GM11168 (cell line): ENCODE results near the gene RPA1.

Experiments used
- in situ Hi-C: fragments of 300-500 bp; cut with MboI; formaldehyde crosslinking; loops from one replicate; pipeline ENCODE4 v1.12.0; 2022; ENCODE audit warnings: low sequenced_read_pairs; ENCODE audit not compliant: unreplicated experiment

RPA1 gene

GRCh38 chr17:1872976-1873375 lies 43.2 kb downstream of the RPA1 start:
- in situ Hi-C loops: no loop called here

- in situ Hi-C loops: no loop called here
Observed at GRCh38 chr17:1873418-1873817, 43.6 kb downstream of the RPA1 start.

- in situ Hi-C loops: loop anchor here (25.0 kb wide), 1 partner anchor 412 kb away; no protein-coding TSS in a partner anchor
Observed at GRCh38 chr17:1875597-1875996, 45.8 kb downstream of the RPA1 start.

- in situ Hi-C loops: loop anchor here (25.0 kb wide), 1 partner anchor 409 kb away; no protein-coding TSS in a partner anchor
Observed at GRCh38 chr17:1878419-1879121, 48.8 kb downstream of the RPA1 start.

GRCh38 chr17:1880851-1881630 lies 51.2 kb downstream of the RPA1 start:
- in situ Hi-C loops: loop anchor here (25.0 kb wide), 1 partner anchor 406 kb away; no protein-coding TSS in a partner anchor

- in situ Hi-C loops: loop anchor here (25.0 kb wide), 1 partner anchor 404 kb away; no protein-coding TSS in a partner anchor
Observed at GRCh38 chr17:1882836-1883235, 53.0 kb downstream of the RPA1 start.

GRCh38 chr17:1883536-1883935 lies 53.7 kb downstream of the RPA1 start:
- in situ Hi-C loops: loop anchor here (25.0 kb wide), 1 partner anchor 404 kb away; no protein-coding TSS in a partner anchor

- in situ Hi-C loops: loop anchor here (25.0 kb wide), 1 partner anchor 399 kb away; no protein-coding TSS in a partner anchor
Observed at GRCh38 chr17:1888741-1889140, 58.9 kb downstream of the RPA1 start.

- in situ Hi-C loops: loop anchor here (25.0 kb wide), 1 partner anchor 396 kb away; no protein-coding TSS in a partner anchor
Observed at GRCh38 chr17:1890758-1891450, 61.1 kb downstream of the RPA1 start.

- in situ Hi-C loops: loop anchor here (25.0 kb wide), 1 partner anchor 392 kb away; no protein-coding TSS in a partner anchor
Observed at GRCh38 chr17:1894753-1895339, 65.0 kb downstream of the RPA1 start.

GRCh38 chr17:1895479-1895878 lies 65.7 kb downstream of the RPA1 start:
- in situ Hi-C loops: loop anchor here (25.0 kb wide), 1 partner anchor 392 kb away; no protein-coding TSS in a partner anchor

GRCh38 chr17:1896243-1897104 lies 66.7 kb downstream of the RPA1 start:
- in situ Hi-C loops: loop anchor here (25.0 kb wide), 1 partner anchor 391 kb away; no protein-coding TSS in a partner anchor

GRCh38 chr17:1897105-1897656 lies 67.4 kb downstream of the RPA1 start:
- in situ Hi-C loops: loop anchor here (25.0 kb wide), 1 partner anchor 390 kb away; no protein-coding TSS in a partner anchor

GRCh38 chr17:1898332-1898731 lies 68.5 kb downstream of the RPA1 start:
- in situ Hi-C loops: loop anchor here (25.0 kb wide), 1 partner anchor 389 kb away; no protein-coding TSS in a partner anchor

GRCh38 chr17:1898872-1899271 lies 69.1 kb downstream of the RPA1 start:
- in situ Hi-C loops: loop anchor here (25.0 kb wide), 1 partner anchor 388 kb away; no protein-coding TSS in a partner anchor

- in situ Hi-C loops: loop anchor here (25.0 kb wide), 1 partner anchor 388 kb away; no protein-coding TSS in a partner anchor
Observed at GRCh38 chr17:1899403-1900000, 69.7 kb downstream of the RPA1 start.

- in situ Hi-C loops: no loop called here
Observed at GRCh38 chr17:1904273-1905182, 74.7 kb downstream of the RPA1 start.
